ENCODE data around the gene DYNC1LI2. TPM values are rescaled to one million over a fixed set of nuclear protein-coding genes. Genes with fewer than 3 reads are reported as not detected.

DYNC1LI2 gene
- total RNA-seq, 1 experiment from 2014 or later, result 56.7 TPM

- Histone ChIP-seq H2AFZ (ENCODE audit: low read length) (no peak overlapping the region), H3K4me2 (ENCODE audit: low read depth, low read length, poor library complexity, severe bottlenecking) (no peak overlapping the region), H3K4me3 (ENCODE audit: low read length) (no peak overlapping the region)
Measured at GRCh38 chr16:66701516-66701915, 49.9 kb downstream of the DYNC1LI2 start.

GRCh38 chr16:66701026-66701425 is 50.4 kb downstream of the DYNC1LI2 start:
- Histone ChIP-seq H3K9ac (ENCODE audit: low read length) (no peak overlapping the region), H3K4me3 (ENCODE audit: low read length) (no peak overlapping the region), H4K20me1 (ENCODE audit: insufficient read depth, low read depth, low read length) (no peaks in the 10 kb centered on the region), H3K9me3 (ENCODE audit: low read length) (no peaks in the 10 kb centered on the region), H2AFZ (ENCODE audit: low read length) (no peak overlapping the region), H3K9me2 (replicated peaks; ENCODE audit: insufficient read depth, low read length) (no peaks in the 10 kb centered on the region), H3K4me2 (ENCODE audit: low read depth, low read length, poor library complexity, severe bottlenecking) (no peak overlapping the region), H3K27ac (ENCODE audit: low read length) (no peak overlapping the region), H3K4me1 (ENCODE audit: low read length) (peaks cover 4% of the 10 kb centered on the region), H3K36me3 (ENCODE audit: insufficient read depth, low read length) (no peaks in the 10 kb centered on the region), H3K27me3 (ENCODE audit: low read length) (no peaks in the 10 kb centered on the region), H3K79me2 (ENCODE audit: low read length) (no peaks in the 10 kb centered on the region)
- DNase-seq, result no peak

More at GRCh38 chr16:66701516-66701915, 49.9 kb downstream of the DYNC1LI2 start:
- Histone ChIP-seq H3K79me2 (ENCODE audit: low read length) (no peaks in the 10 kb centered on the region), H3K9ac (ENCODE audit: low read length) (no peak overlapping the region), H3K9me3 (ENCODE audit: low read length) (no peaks in the 10 kb centered on the region), H4K20me1 (ENCODE audit: insufficient read depth, low read depth, low read length) (no peaks in the 10 kb centered on the region), H3K36me3 (ENCODE audit: insufficient read depth, low read length) (no peaks in the 10 kb centered on the region), H3K9me2 (replicated peaks; ENCODE audit: insufficient read depth, low read length) (no peaks in the 10 kb centered on the region), H3K27me3 (ENCODE audit: low read length) (no peaks in the 10 kb centered on the region), H3K27ac (ENCODE audit: low read length) (no peak overlapping the region), H3K4me1 (ENCODE audit: low read length) (peaks cover 4% of the 10 kb centered on the region)
- no peak for DNase-seq

- H3K36me3 ChIP-seq (ENCODE audit: insufficient read depth, low read length), result no peaks in the 10 kb centered on the region
- H3K79me2 ChIP-seq (ENCODE audit: low read length), result no peaks in the 10 kb centered on the region
- no peaks in the 10 kb centered on the region for H3K9me2 ChIP-seq (replicated peaks; ENCODE audit: insufficient read depth, low read length)
- H3K9me3 ChIP-seq (ENCODE audit: low read length), result no peaks in the 10 kb centered on the region
- H3K4me1 ChIP-seq (ENCODE audit: low read length), result peaks cover 4% of the 10 kb centered on the region
- H3K4me2 ChIP-seq (ENCODE audit: low read depth, low read length, poor library complexity, severe bottlenecking), result no peak overlapping the region
- no peaks in the 10 kb centered on the region for H3K27me3 ChIP-seq (ENCODE audit: low read length)
- no peak overlapping the region for H2AFZ ChIP-seq (ENCODE audit: low read length)
- no peak overlapping the region for H3K9ac ChIP-seq (ENCODE audit: low read length)
- no peak overlapping the region for H3K4me3 ChIP-seq (ENCODE audit: low read length)
- H4K20me1 ChIP-seq (ENCODE audit: insufficient read depth, low read depth, low read length), result no peaks in the 10 kb centered on the region
- H3K27ac ChIP-seq (ENCODE audit: low read length), result no peak overlapping the region
- DNase-seq, result no peak
Measured at GRCh38 chr16:66699898-66700297, 51.5 kb downstream of the DYNC1LI2 start.

- Histone ChIP-seq H2AFZ (ENCODE audit: low read length) (no peak overlapping the region), H3K79me2 (ENCODE audit: low read length) (no peaks in the 10 kb centered on the region), H3K9ac (ENCODE audit: low read length) (no peak overlapping the region), H3K9me2 (replicated peaks; ENCODE audit: insufficient read depth, low read length) (no peaks in the 10 kb centered on the region), H3K4me2 (ENCODE audit: low read depth, low read length, poor library complexity, severe bottlenecking) (no peak overlapping the region), H3K27me3 (ENCODE audit: low read length) (no peaks in the 10 kb centered on the region), H3K4me1 (ENCODE audit: low read length) (peaks cover 4% of the 10 kb centered on the region), H3K27ac (ENCODE audit: low read length) (no peak overlapping the region), H3K36me3 (ENCODE audit: insufficient read depth, low read length) (no peaks in the 10 kb centered on the region), H4K20me1 (ENCODE audit: insufficient read depth, low read depth, low read length) (no peaks in the 10 kb centered on the region), H3K9me3 (ENCODE audit: low read length) (no peaks in the 10 kb centered on the region), H3K4me3 (ENCODE audit: low read length) (no peak overlapping the region)
- DNase-seq, result no peak
Measured at GRCh38 chr16:66698046-66698445, 53.4 kb downstream of the DYNC1LI2 start.

- Histone ChIP-seq H3K4me2 (ENCODE audit: low read depth, low read length, poor library complexity, severe bottlenecking) (peak within 1 kb of the TSS; percentile 23), H3K79me2 (ENCODE audit: low read length) (no peaks in the 10 kb centered on the region), H2AFZ (ENCODE audit: low read length) (no peak within 1 kb of the TSS), H3K36me3 (ENCODE audit: insufficient read depth, low read length) (no peaks in the 10 kb centered on the region), H3K4me1 (ENCODE audit: low read length) (peaks cover 4% of the 10 kb centered on the region), H4K20me1 (ENCODE audit: insufficient read depth, low read depth, low read length) (no peaks in the 10 kb centered on the region), H3K9me2 (replicated peaks; ENCODE audit: insufficient read depth, low read length) (no peaks in the 10 kb centered on the region), H3K27ac (ENCODE audit: low read length) (no peak within 1 kb of the TSS), H3K9me3 (ENCODE audit: low read length) (no peaks in the 10 kb centered on the region), H3K27me3 (ENCODE audit: low read length) (no peaks in the 10 kb centered on the region), H3K9ac (ENCODE audit: low read length) (no peak within 1 kb of the TSS), H3K4me3 (ENCODE audit: low read length) (no peak within 1 kb of the TSS)
- peak; percentile 87 for DNase-seq
Measured at GRCh38 chr16:66696669-66697630, 54.5 kb downstream of the DYNC1LI2 start, which contains the start of gene CMTM4. Gene CMTM4 (minus strand): TSS chr16:66696743. CDS start chr16:66696525, 218 bp downstream.

GRCh38 chr16:66695935-66696668 is 55.3 kb downstream of the DYNC1LI2 start:
- Histone ChIP-seq H4K20me1 (ENCODE audit: insufficient read depth, low read depth, low read length) (no peaks in the 10 kb centered on the region), H3K4me3 (ENCODE audit: low read length) (no peak overlapping the region), H3K36me3 (ENCODE audit: insufficient read depth, low read length) (no peaks in the 10 kb centered on the region), H2AFZ (ENCODE audit: low read length) (no peak overlapping the region), H3K9ac (ENCODE audit: low read length) (no peak overlapping the region), H3K9me3 (ENCODE audit: low read length) (no peaks in the 10 kb centered on the region), H3K79me2 (ENCODE audit: low read length) (no peaks in the 10 kb centered on the region), H3K9me2 (replicated peaks; ENCODE audit: insufficient read depth, low read length) (no peaks in the 10 kb centered on the region), H3K27ac (ENCODE audit: low read length) (no peak overlapping the region), H3K4me2 (ENCODE audit: low read depth, low read length, poor library complexity, severe bottlenecking) (no peak overlapping the region), H3K27me3 (ENCODE audit: low read length) (no peaks in the 10 kb centered on the region), H3K4me1 (ENCODE audit: low read length) (peaks cover 4% of the 10 kb centered on the region)
- no peak for DNase-seq

GRCh38 chr16:66695471-66695934 is 55.9 kb downstream of the DYNC1LI2 start:
- no peaks in the 10 kb centered on the region for H3K36me3 ChIP-seq (ENCODE audit: insufficient read depth, low read length)
- no peaks in the 10 kb centered on the region for H3K9me3 ChIP-seq (ENCODE audit: low read length)
- no peaks in the 10 kb centered on the region for H3K79me2 ChIP-seq (ENCODE audit: low read length)
- H3K9me2 ChIP-seq (replicated peaks; ENCODE audit: insufficient read depth, low read length), result no peaks in the 10 kb centered on the region
- no peak overlapping the region for H3K27ac ChIP-seq (ENCODE audit: low read length)
- no peak overlapping the region for H3K9ac ChIP-seq (ENCODE audit: low read length)
- no peak overlapping the region for H3K4me2 ChIP-seq (ENCODE audit: low read depth, low read length, poor library complexity, severe bottlenecking)
- H2AFZ ChIP-seq (ENCODE audit: low read length), result no peak overlapping the region
- H3K27me3 ChIP-seq (ENCODE audit: low read length), result no peaks in the 10 kb centered on the region
- H3K4me1 ChIP-seq (ENCODE audit: low read length), result peaks cover 4% of the 10 kb centered on the region
- DNase-seq, result peak; percentile 37
- no peak overlapping the region for H3K4me3 ChIP-seq (ENCODE audit: low read length)
- no peaks in the 10 kb centered on the region for H4K20me1 ChIP-seq (ENCODE audit: insufficient read depth, low read depth, low read length)

GRCh38 chr16:66693149-66693548 is 58.3 kb downstream of the DYNC1LI2 start:
- peaks cover 4% of the 10 kb centered on the region for H3K4me1 ChIP-seq (ENCODE audit: low read length)
- no peaks in the 10 kb centered on the region for H4K20me1 ChIP-seq (ENCODE audit: insufficient read depth, low read depth, low read length)
- DNase-seq, result no peak
- H3K9me3 ChIP-seq (ENCODE audit: low read length), result no peaks in the 10 kb centered on the region
- no peaks in the 10 kb centered on the region for H3K79me2 ChIP-seq (ENCODE audit: low read length)
- no peaks in the 10 kb centered on the region for H3K9me2 ChIP-seq (replicated peaks; ENCODE audit: insufficient read depth, low read length)
- no peaks in the 10 kb centered on the region for H3K36me3 ChIP-seq (ENCODE audit: insufficient read depth, low read length)
- no peak overlapping the region for H3K4me3 ChIP-seq (ENCODE audit: low read length)
- no peak overlapping the region for H2AFZ ChIP-seq (ENCODE audit: low read length)
- no peak overlapping the region for H3K4me2 ChIP-seq (ENCODE audit: low read depth, low read length, poor library complexity, severe bottlenecking)
- no peak overlapping the region for H3K27ac ChIP-seq (ENCODE audit: low read length)
- no peaks in the 10 kb centered on the region for H3K27me3 ChIP-seq (ENCODE audit: low read length)
- H3K9ac ChIP-seq (ENCODE audit: low read length), result no peak overlapping the region
